Ectodermal cell (in vitro differentiated cells): ENCODE data around the gene LRRC51.

Experiments used
- H3K27ac ChIP-seq: 2 replicates; pipeline ENCODE4 v1.7.0; 2013; ENCODE audit warnings: mild to moderate bottlenecking, low read depth, low read length; ENCODE audit not compliant: insufficient read depth, poor library complexity, severe bottlenecking
- H3K27me3 ChIP-seq: 2 replicates; pipeline ENCODE4 v1.7.0; 2013; ENCODE audit warnings: mild to moderate bottlenecking, low read length; ENCODE audit not compliant: insufficient read depth, control insufficient read depth, poor library complexity, severe bottlenecking
- H3K36me3 ChIP-seq: one replicate; pipeline ENCODE4 v1.7.0; 2013; ENCODE audit warnings: low read length; ENCODE audit not compliant: control insufficient read depth, insufficient read depth
- H3K4me1 ChIP-seq: one replicate; pipeline ENCODE4 v1.7.0; 2013; ENCODE audit warnings: low read length; ENCODE audit not compliant: control insufficient read depth, insufficient read depth
- H3K4me3 ChIP-seq: 2 replicates; pipeline ENCODE4 v1.7.0; 2013; ENCODE audit warnings: low read depth, low read length, control low read depth; ENCODE audit not compliant: insufficient read depth
- H3K9me3 ChIP-seq: 2 replicates; pipeline ENCODE4 v1.7.0; 2013; ENCODE audit warnings: mild to moderate bottlenecking, low read length, moderate library complexity; ENCODE audit not compliant: control insufficient read depth
- whole genome bisulfite sequencing, 2 experiments: methylation state at CpG; one replicate each; pipeline ENCODE4 v1.1.7; 2013; ENCODE audit warnings: missing lambda C conversion rate in 2 of 2; 5-methylcytosine and 5-hydroxymethylcytosine counted together

The LRRC51 gene

DNA sequence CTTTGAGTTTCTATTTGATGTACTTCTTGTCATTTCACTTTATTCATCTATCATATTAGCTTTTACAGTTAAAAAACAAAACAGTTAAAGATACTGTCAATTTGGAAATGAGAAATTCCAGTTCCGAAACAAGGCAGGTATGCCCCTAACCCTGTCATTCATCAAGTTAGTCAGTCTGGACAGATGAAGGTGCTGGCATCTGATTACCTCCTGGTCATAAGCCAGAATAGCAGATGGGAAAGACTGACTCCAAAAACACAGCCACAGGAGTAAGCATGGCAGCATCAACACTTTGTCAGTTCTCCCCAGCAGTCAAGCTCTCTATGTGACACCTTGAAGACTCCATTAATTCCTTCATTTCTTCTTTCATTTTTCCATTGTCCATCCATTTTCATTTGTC is 4.3 kb downstream of the LRRC51 start:
- H3K27me3 ChIP-seq, result no peaks in the 10 kb centered on the region
- no peaks in the 10 kb centered on the region for H3K36me3 ChIP-seq
- peaks cover 4% of the 10 kb centered on the region for H3K4me1 ChIP-seq
- no peaks in the 10 kb centered on the region for H3K9me3 ChIP-seq
- WGBS, 2 experiments, result 89 to 90% methylated on average over 1 of the region's 1 CpG
- no peak overlapping the region for H3K4me3 ChIP-seq
- H3K27ac ChIP-seq, result no peak overlapping the region

DNA sequence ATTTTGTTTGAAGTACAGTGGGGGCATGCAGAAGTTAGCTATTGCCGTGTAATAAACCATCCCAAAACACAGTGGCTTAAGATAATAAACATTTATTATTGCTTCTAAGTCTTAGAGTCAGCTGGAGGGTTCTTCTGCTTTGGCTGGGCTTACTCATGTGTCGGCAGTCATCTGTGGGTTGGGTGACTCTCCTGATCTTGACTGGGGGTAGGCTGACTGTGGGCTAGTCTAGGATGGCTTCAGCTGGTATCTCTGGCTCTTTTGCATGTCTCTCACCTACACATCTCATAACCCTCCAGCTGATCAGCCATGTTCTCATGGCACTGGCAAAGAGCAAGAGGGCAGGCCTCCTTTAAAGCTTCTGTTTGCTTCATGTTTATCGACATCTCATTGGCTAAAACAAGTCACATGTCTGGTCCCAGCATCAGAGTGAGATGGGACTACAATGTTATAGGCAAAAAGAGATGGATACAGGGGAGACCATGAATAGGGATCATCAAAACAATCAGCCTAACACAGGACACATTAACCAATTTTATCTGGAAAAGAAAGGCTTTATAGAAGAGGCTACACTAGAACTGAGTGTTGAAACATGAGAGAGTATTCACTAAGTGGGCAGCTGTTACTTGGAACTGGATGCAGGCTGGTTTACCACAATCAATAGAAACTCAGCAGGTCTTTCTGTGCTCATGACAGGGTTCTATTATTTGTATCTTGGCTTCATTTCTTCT is 5.1 kb downstream of the LRRC51 start:
- H3K9me3 ChIP-seq, result no peaks in the 10 kb centered on the region
- WGBS, 2 experiments, result 90 to 94% methylated on average over 3 of the region's 3 CpGs
- peak overlapping the region; percentile 45 for H3K27ac ChIP-seq
- H3K36me3 ChIP-seq, result no peaks in the 10 kb centered on the region
- H3K4me1 ChIP-seq, result peaks cover 4% of the 10 kb centered on the region
- H3K4me3 ChIP-seq, result no peak overlapping the region
- H3K27me3 ChIP-seq, result no peaks in the 10 kb centered on the region

DNA sequence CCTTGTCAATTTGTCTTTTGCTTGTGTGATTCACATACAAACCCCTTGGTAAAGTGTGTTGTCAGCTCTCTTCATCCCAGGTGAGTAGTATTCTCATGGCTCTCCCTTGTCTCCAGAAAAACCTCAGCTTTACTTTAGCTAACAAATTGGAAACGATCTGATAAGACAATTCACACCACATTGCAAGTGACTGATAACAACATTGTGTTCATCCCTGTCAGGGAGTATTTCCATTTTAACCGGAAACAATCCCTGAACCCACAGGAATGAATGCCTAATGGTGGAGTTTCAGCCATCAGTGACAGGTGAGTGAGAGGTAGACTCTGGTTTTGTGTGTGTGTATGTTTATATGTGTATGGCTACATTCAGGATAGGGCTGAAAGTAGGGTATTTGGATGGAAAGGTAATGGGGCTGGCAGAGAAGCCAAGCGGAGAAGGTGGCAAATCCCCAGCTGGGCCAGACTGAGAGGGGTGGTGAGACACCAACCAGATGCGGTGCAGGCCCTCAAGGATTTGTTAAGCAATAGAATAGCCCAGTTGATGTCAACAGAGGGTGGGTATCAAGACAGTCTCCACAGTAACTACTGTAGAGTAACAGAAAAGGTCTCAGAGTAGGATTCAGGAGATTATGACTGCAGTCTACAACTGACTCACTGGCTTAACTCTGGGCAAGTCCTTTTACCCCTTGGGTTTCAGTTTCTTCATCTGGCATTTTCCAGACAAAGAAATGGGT is 7.6 kb downstream of the LRRC51 start:
- peaks cover 4% of the 10 kb centered on the region for H3K4me1 ChIP-seq
- H3K27ac ChIP-seq, result no peak overlapping the region

DNA sequence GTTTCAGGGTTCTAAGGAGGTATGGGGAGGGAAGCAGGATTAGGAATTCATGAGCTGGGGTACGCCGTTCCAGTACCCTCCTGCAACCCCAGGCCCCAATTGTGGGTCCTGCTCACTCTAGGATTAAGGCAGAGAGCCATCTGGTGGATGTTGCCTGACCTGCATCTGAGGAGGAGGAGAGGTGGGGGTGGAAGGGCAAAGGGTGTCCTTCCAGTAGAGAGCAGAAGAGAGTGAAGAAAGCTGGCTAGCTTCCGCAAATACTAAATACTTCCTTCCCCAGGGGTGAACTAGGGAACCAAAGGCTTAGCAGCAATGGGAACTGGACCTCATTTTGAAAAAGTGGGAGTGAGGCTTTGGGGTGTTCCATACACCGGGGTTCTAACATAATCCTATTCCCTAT is 10.6 kb downstream of the LRRC51 start:
- H3K36me3 ChIP-seq, result peaks cover 10% of the 10 kb centered on the region
- no peaks in the 10 kb centered on the region for H3K27me3 ChIP-seq
- H3K4me3 ChIP-seq, result no peak overlapping the region
- no peaks in the 10 kb centered on the region for H3K9me3 ChIP-seq
- 61 to 62% methylated on average over 4 of the region's 4 CpGs for WGBS, 2 experiments
- H3K27ac ChIP-seq, result no peak overlapping the region
- H3K4me1 ChIP-seq, result no peaks in the 10 kb centered on the region

More for the DNA sequence above, 7.6 kb downstream of the LRRC51 start:
- no peak overlapping the region for H3K4me3 ChIP-seq
- peaks cover 1% of the 10 kb centered on the region for H3K36me3 ChIP-seq
- H3K27me3 ChIP-seq, result no peaks in the 10 kb centered on the region
- WGBS, 2 experiments, result 91 to 95% methylated on average over 4 of the region's 4 CpGs
- H3K9me3 ChIP-seq, result no peaks in the 10 kb centered on the region

DNA sequence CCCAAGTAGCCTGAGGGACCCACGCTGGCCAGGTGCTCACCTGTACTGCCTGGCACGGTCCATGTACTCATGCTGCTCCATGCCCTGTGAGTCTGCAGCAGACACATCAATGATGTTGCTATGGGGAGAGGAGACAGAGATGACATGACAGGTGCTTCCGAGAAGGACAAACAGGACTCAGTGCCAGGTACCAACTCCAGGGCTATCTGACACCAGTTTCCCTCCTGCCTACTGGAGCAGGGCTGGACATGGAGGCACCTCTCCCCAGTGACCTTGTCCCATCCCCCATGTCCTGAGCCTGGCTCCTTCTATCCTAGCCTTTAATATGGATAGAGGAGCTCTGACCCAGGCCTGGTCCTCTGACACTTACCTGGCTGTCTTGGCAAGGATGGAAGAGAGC is 18.1 kb downstream of the LRRC51 start:
- peaks cover 8% of the 10 kb centered on the region for H3K4me1 ChIP-seq
- no peak overlapping the region for H3K4me3 ChIP-seq
- peaks cover 22% of the 10 kb centered on the region for H3K36me3 ChIP-seq
- no peak overlapping the region for H3K27ac ChIP-seq
- no peaks in the 10 kb centered on the region for H3K27me3 ChIP-seq
- no peaks in the 10 kb centered on the region for H3K9me3 ChIP-seq
- 97 to 98% methylated on average over 3 of the region's 3 CpGs for WGBS, 2 experiments

DNA sequence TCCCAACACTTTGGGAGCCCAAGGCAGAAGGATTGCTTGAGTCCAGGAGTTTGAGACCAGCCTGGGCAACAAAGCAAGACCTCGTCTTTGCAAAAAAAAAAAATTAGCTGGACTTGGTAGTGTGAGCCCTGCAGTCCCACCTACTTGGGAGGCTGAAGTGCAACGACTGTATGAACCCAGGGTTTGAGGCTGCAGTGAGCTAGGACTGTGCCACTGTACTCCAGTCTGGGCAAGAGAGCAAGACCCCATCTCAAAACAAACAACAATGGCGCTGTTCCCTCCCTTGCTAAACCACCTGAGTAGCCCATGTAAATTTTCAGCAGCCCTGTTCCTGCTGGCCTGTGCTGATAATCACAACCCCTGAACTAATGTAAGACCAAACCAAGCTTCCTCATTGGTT is 19.4 kb downstream of the LRRC51 start:
- WGBS, 2 experiments, result 94 to 95% methylated on average over 3 of the region's 3 CpGs
- H3K9me3 ChIP-seq, result no peaks in the 10 kb centered on the region
- H3K27me3 ChIP-seq, result no peaks in the 10 kb centered on the region
- no peak overlapping the region for H3K4me3 ChIP-seq
- no peak overlapping the region for H3K27ac ChIP-seq
- peaks cover 8% of the 10 kb centered on the region for H3K4me1 ChIP-seq
- peaks cover 16% of the 10 kb centered on the region for H3K36me3 ChIP-seq

DNA sequence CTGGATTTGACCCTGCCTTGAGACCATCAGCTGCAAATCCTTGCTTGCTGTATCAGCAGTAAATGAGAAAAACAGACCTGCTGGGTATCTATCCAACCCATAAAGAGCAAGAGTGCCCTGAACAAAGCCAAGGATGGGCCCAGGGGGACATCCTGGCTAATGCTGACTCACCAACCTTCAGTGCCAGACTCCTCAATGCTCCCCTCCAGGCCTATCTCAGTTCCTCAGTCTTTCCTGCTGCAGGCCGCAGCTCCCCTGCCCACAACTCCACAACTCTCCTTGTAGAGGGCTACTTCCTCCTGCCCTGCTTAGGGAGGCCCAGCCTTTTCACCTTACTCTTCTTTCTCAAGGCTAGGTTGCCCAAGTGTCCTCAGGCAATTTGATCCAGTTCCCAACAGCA is 19.8 kb downstream of the LRRC51 start:
- Histone ChIP-seq H3K4me3 (no peak overlapping the region), H3K36me3 (peaks cover 16% of the 10 kb centered on the region), H3K27me3 (no peaks in the 10 kb centered on the region), H3K27ac (no peak overlapping the region), H3K4me1 (peaks cover 8% of the 10 kb centered on the region), H3K9me3 (no peaks in the 10 kb centered on the region)
- 83 to 91% methylated on average over 1 of the region's 1 CpG for WGBS, 2 experiments

DNA sequence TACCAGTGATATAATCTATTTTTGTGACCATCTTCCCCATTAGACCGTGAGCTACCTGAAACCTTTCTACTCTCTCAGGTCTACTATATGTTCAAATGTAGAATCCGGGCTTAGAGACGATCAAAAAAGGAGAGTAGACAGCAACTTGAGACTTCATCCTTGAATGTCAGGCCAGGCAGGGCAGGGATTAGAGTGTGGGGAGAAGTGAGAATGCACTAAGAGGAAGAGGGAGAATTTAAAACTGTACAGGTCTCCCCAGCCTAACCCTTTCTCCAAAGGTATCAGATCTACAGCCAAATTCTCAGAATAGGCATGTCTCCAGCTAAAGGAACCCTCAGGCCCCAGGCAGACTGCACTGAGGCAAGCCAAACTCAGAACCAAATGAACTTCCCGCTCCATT is 21.5 kb downstream of the LRRC51 start:
- 71 to 76% methylated on average over 4 of the region's 4 CpGs for WGBS, 2 experiments
- peak overlapping the region; percentile 94 for H3K4me3 ChIP-seq
- no peaks in the 10 kb centered on the region for H3K9me3 ChIP-seq
- peaks cover 16% of the 10 kb centered on the region for H3K36me3 ChIP-seq
- no peak overlapping the region for H3K27ac ChIP-seq
- H3K4me1 ChIP-seq, result peaks cover 8% of the 10 kb centered on the region
- no peaks in the 10 kb centered on the region for H3K27me3 ChIP-seq

DNA sequence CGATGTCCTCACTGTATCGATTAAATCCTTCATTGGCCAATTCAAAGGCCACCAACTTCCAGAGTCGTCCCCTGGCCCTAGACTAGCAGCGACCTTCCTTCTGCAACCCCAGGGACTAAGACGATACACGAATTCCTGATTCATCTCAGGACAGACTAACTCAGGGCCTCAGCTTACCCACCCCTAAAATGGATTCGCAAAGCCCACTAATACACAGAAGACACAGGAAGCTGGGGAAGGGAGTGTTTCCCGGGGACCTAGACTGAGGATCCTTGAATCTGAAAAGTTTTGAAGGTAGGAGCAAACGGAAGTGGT is 21.9 kb downstream of the LRRC51 start:
- Histone ChIP-seq H3K9me3 (no peaks in the 10 kb centered on the region), H3K27ac (peak overlapping the region; percentile 78), H3K36me3 (peaks cover 11% of the 10 kb centered on the region), H3K27me3 (no peaks in the 10 kb centered on the region), H3K4me1 (peaks cover 8% of the 10 kb centered on the region), H3K4me3 (peak overlapping the region; percentile 94)
- WGBS, 2 experiments, result 8 to 12% methylated on average over 8 to 9 of the region's 9 CpGs

DNA sequence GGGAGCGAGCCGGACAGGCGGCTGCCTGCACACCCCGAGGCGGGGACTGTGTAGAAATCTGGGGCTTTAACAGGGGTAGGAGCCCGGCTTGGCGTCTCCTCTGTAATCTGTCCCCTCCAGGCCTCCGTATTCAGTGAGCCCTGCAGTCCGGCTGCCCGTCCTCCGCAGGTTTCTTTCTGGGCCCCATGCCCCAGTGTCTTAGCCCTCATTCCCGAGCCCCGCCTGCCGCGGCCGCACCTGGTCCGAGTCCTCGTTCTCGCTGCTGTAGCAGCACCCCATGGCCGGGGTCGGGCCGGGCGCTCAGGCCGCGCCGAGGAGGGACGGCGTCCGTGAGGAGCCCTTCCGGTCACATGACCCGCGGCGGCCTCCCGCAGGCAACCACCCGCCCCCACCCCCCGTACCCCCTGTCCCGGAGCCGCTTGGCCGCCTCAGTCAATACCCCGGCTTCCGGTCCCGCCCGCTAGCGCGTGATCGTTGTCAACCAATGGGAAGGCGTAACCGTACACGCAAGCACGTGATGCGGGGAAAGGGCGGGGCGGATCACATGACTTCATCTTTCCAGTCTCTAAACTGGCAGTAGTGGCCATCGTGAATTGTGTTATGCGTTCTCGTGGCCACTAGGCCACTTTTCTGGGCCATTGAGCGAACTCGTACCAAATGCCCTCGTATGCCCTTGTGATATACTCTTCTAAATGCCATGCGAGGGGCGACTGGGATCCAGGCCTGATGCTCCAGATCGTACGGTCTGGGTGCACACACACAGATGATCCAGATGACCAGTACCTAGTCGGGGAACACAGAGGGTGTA is 22.5 kb downstream of the LRRC51 start, which contains the start of gene LAMTOR1:
Gene LAMTOR1 (minus strand): TSS at position 352 of the 808 bp plus-strand sequence. CDS start 73 bp downstream, at position 279.
- 6% methylated on average over 64 of the region's 64 CpGs for WGBS, 2 experiments
- H3K4me3 ChIP-seq, result peak within 1 kb of the TSS; percentile 94
- no peaks in the 10 kb centered on the region for H3K9me3 ChIP-seq
- H3K36me3 ChIP-seq, result peaks cover 8% of the 10 kb centered on the region
- peaks cover 8% of the 10 kb centered on the region for H3K4me1 ChIP-seq
- H3K27me3 ChIP-seq, result no peaks in the 10 kb centered on the region
- H3K27ac ChIP-seq, result peak within 1 kb of the TSS; percentile 78
